ENCODE measurements around the gene PDHA2.

- TF ChIP-seq CTCF (IDR thresholded peaks at IDR 0.05), result no peak
- no peak for TF ChIP-seq POLR2A (IDR thresholded peaks at IDR 0.05)
- no peak for TF ChIP-seq EP300 (IDR thresholded peaks at IDR 0.05)
- no peak for TF ChIP-seq POLR2AphosphoS5 (IDR thresholded peaks at IDR 0.05)
Observed at GRCh38 chr4:95889662-95890061, 49.8 kb downstream of the PDHA2 start.
